C4-2B (cell line): Measurements from ENCODE around the gene RFTN1.

Experiments
- H3K27ac ChIP-seq: fragments of 450-650 bp; 2 replicates; pipeline ENCODE4 v1.5.1; 2017
- ZFX ChIP-seq: fragments of 450-650 bp; IDR thresholded peaks from 2 replicates; pipeline ENCODE4 v1.6.1; 2017
- TF ChIP-seq, protein P1 (sequence below): fragments of 450-650 bp; conservative IDR thresholded peaks from 2 replicates; pipeline ENCODE4 v1.5.1; 2017; ENCODE audit warnings: mild to moderate bottlenecking

RFTN1 gene

DNA sequence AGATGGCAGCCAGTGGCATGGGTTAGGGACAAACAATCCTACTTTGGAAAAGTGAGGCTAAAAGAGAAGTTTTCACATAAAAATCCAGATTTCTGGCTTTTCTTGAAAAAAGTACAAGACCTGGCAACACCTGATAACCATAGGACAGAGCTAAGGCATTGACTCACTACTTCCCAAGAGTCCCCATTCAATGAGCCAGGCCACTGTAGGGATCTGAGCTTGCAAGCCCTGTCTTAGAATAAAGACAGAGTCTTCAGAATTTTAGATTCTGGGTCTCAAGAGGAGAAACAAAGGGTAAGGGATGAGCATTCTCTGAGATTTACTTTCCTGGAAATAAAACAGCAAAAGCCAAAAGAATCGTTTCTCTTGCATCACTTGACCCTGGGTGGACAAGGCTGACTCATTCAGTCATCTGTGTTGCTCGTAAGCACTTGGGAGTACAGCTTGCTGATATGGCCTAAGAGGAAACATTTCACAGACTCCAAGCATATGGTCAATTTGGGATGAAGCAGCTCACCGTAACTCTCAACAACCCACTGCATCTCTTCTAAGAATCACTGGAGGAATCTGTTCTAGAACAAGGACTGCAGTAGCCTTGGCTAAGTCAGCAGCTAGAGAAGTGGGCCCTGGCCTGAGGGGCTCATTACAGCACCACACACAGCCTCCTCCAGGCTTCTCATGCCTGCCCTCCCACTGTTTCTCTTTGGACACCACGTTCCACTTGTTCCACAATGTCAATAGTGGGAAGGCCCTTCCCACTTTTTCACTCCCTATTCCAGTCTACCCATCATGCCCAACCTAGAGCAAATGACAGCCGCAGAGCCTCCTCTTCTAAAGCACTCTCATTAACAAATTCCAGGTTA lies 86.2 kb downstream of the RFTN1 start:
- TF ChIP-seq ZFX, result no peak
- TF ChIP-seq, protein P1, sequence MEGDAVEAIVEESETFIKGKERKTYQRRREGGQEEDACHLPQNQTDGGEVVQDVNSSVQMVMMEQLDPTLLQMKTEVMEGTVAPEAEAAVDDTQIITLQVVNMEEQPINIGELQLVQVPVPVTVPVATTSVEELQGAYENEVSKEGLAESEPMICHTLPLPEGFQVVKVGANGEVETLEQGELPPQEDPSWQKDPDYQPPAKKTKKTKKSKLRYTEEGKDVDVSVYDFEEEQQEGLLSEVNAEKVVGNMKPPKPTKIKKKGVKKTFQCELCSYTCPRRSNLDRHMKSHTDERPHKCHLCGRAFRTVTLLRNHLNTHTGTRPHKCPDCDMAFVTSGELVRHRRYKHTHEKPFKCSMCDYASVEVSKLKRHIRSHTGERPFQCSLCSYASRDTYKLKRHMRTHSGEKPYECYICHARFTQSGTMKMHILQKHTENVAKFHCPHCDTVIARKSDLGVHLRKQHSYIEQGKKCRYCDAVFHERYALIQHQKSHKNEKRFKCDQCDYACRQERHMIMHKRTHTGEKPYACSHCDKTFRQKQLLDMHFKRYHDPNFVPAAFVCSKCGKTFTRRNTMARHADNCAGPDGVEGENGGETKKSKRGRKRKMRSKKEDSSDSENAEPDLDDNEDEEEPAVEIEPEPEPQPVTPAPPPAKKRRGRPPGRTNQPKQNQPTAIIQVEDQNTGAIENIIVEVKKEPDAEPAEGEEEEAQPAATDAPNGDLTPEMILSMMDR, result no peak
- H3K27ac ChIP-seq, result no peak overlapping the region

DNA sequence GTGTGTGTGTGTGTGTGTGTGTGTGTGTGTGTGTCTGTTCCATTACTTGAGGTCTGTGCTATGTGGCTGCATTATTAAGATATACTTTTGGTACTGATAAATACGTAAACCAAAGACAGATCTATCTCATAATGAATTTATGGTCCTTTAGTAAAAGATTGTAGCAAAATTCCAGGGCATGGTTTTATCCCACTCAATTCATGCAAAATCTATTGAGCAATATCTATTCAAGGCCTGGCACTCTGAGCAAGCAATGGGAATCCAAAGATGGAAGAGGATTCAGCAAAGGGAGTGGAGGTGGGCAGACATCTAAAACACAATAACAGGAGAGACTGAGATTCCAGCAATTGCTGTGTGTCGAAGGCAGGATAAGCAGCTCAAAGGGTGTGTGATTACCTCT lies 86.8 kb downstream of the RFTN1 start:
- TF ChIP-seq, protein P1, result no peak
- no peak for TF ChIP-seq ZFX
- H3K27ac ChIP-seq, result no peak overlapping the region

DNA sequence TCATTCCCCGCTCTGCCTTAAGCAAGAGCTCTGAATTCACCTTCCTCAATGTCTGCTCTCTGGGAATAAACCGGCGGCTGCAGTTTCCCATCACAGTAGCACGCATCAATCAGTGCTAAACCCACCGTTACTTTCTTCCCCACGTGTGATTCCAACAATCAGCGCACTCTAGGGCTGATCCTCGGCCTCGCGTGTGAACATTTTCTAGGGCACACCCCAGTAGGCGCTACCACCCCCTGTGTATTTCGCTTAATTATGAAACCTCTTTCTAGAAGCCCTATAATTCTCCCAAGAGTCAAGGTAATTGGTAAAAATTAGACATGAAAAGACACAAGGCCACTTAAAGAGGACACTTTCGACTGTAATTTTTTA lies 87.5 kb downstream of the RFTN1 start:
- H3K27ac ChIP-seq, result no peak overlapping the region
- TF ChIP-seq ZFX, result no peak
- TF ChIP-seq, protein P1, result no peak

DNA sequence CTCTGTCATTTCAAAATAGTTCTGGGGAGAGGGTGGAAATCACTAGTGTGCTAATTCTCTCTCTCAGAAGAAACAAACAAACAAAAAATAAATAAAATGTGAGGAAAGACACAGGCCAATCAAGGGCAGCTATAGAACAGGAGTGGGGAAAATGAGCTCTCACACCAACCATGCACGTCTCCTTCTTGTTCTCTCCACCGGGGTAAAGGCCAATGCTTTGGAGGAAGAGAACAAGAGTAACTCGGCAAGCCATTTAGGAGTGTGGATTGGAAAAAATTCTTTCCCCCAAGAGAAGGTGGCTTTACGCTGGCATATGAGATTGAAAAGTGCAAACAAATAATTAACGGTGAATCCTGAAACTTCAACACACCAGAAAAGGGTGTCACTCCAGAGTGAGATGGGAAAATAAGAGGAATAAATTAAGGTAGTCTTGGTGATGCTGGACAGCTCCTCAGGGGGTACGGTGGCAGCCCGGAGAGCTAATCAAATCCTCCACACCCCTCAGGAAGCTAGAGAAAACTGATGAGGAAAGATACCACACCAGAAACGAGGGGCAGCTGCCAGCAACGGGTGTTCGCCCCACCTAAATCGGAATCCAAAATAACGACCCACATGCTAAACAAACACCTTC lies 88.0 kb downstream of the RFTN1 start:
- H3K27ac ChIP-seq, result no peak overlapping the region
- TF ChIP-seq, protein P1, result no peak
- TF ChIP-seq ZFX, result no peak

DNA sequence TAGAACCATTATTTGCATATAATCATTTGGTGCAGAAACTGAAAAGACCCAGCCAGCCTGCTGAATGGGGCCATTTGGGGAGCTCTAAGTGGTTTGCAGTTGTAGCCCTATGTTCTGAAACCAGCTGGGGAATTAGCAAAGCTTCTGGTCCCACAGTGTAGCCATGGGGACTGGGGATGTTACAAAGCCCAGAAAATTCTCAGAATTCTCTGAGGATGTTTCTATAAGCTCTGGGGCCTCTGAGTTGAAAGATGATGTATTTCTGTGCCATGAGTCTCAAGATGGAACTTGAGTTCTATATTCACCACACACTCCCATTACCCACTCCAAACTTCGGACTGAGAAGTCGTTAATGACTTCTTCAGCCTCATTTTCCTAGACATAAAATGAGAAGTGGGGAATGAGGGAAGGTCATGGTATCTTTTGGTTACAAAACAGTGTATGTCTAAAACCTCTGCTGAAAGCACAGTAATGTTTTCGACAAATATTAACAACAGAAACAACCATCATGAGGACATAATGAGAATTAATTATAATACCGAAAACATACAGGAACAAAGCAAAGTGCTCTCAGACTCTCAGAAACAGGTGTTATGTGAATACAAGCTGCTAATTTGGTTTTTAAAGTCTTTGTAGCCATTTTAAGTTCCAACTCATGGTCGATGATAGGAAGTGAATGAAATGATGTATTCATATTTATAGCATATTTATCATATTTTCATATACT lies 89.4 kb downstream of the RFTN1 start:
- no peak overlapping the region for H3K27ac ChIP-seq

DNA sequence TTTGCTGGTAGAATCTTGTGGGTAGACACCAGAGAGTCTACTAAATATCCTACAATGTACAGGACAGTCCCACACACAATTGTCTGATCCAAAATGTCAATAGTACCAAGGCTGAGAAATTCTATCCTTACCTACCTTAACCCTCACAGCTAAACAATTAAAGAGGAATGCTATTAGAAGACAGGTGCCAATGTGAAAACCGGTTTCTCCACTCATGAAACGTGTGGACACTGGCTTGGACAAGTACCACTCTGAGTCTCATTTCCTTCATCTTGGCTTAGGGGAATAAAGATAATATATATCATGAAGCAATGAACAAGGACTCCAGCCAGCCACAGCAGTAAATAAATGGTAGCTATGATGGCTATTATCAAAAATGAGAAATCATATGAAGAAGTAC lies 90.2 kb downstream of the RFTN1 start:
- H3K27ac ChIP-seq, result no peak overlapping the region

More for the DNA sequence above, 89.4 kb downstream of the RFTN1 start:
- no peak for TF ChIP-seq ZFX
- TF ChIP-seq, protein P1, result no peak

More for the DNA sequence above, 90.2 kb downstream of the RFTN1 start:
- TF ChIP-seq, protein P1, result no peak
- no peak for TF ChIP-seq ZFX
